Endothelial cell of umbilical vein (primary cell): ENCODE data around the gene ZNF804B. TPM values are rescaled to one million over a fixed set of nuclear protein-coding genes. Genes with fewer than 3 reads are reported as not detected.

Source experiments
- BruUV-seq: library from RNA; stranded (reverse); fragments of 400-500 nt; replicated peaks from 2 replicates; lab custom pipeline; 2021; lab: Mats Ljungman, UMichigan
- CTCF ChIA-PET: fragments of 300-600, 350-600 bp; sonication (Branson Sonifier 250); formaldehyde crosslinking; loops from one replicate; lab custom pipeline; 2021; ENCODE audit warnings: antibody characterized with exemption, inconsistent platforms; lab: Charles Lee
- POLR2A ChIA-PET: fragments of 300-600, 350-600 bp; sonication (Branson Sonifier 250); formaldehyde crosslinking; loops from one replicate; lab custom pipeline; 2021; ENCODE audit warnings: antibody characterized with exemption, inconsistent platforms; lab: Charles Lee
- DNase-seq: peaks from one replicate; pipeline ENCODE4 v3.0.0-alpha.2; 2011; ENCODE audit warnings: low read depth, low spot score
- FAIRE-seq: peaks from 2 replicates; lab custom pipeline; 2011; peaks lifted over from hg19 to GRCh38; lab: Jason Lieb, UNC
- H2AFZ ChIP-seq: 2 replicates; pipeline ENCODE4 v1.6.0; 2012; ENCODE audit warnings: low read depth, low read length, control low read depth, inconsistent platforms
- H3K27ac ChIP-seq: 2 replicates; pipeline ENCODE4 v1.5.1; 2011; ENCODE audit warnings: low read depth, mild to moderate bottlenecking, control low read depth, low read length, moderate library complexity; ENCODE audit not compliant: insufficient read depth
- H3K27me3 ChIP-seq, 2 experiments: 2 replicates each; pipeline versions ENCODE4 v1.6.0 to v1.6.1; 2011; ENCODE audit warnings: low read length in 2 of 2, mixed read lengths in 1 of 2; ENCODE audit not compliant: control insufficient read depth in 2 of 2, insufficient read depth in 2 of 2
- H3K36me3 ChIP-seq, 2 experiments: 2 replicates in 1 of 2; 3 replicates in 1 of 2; pipeline ENCODE4 v1.5.1; 2011; ENCODE audit warnings: low read length in 2 of 2, mild to moderate bottlenecking in 1 of 2, moderate library complexity in 1 of 2; ENCODE audit not compliant: control insufficient read depth in 2 of 2, insufficient read depth in 2 of 2; ENCODE audit errors: extremely low read depth in 1 of 2
- H3K4me1 ChIP-seq: 3 replicates; pipeline ENCODE4 v1.5.1; 2011; ENCODE audit warnings: mild to moderate bottlenecking, low read length; ENCODE audit not compliant: control insufficient read depth, insufficient read depth; ENCODE audit errors: extremely low read depth
- H3K4me2 ChIP-seq: 2 replicates; pipeline ENCODE4 v1.6.1; 2011; ENCODE audit warnings: low read length, control low read depth, mixed read lengths; ENCODE audit not compliant: insufficient read depth
- H3K4me3 ChIP-seq, 3 experiments: fragments of 200-600 bp in 1 of 3; sonication (generic), shearing (Covaris generic) in 1 of 3; replicated peaks in 1 of 3; 2 replicates each; pipeline ENCODE4 v1.5.1; 2011 to 2016; ENCODE audit warnings: control low read depth in 3 of 3, low read length in 3 of 3, mild to moderate bottlenecking in 2 of 3, inconsistent platforms in 1 of 3, low read depth in 1 of 3, moderate library complexity in 1 of 3; ENCODE audit not compliant: insufficient read depth in 1 of 3
- H3K79me2 ChIP-seq: 2 replicates; pipeline ENCODE4 v1.6.0; 2012; ENCODE audit warnings: low read length, inconsistent platforms; ENCODE audit not compliant: control insufficient read depth, insufficient read depth
- H3K9ac ChIP-seq: replicated peaks from 2 replicates; pipeline ENCODE3; 2011; ENCODE audit warnings: low read length, control low read depth; ENCODE audit not compliant: insufficient read depth; ENCODE audit errors: extremely low read depth
- H3K9me1 ChIP-seq: replicated peaks from 3 replicates; pipeline ENCODE4 v1.6.0; 2011; ENCODE audit warnings: mild to moderate bottlenecking, low read length; ENCODE audit not compliant: control insufficient read depth, insufficient read depth; ENCODE audit errors: extremely low read depth
- H3K9me3 ChIP-seq: replicated peaks from 2 replicates; pipeline ENCODE4 v1.5.1; 2012; ENCODE audit warnings: low read length, inconsistent platforms; ENCODE audit not compliant: control insufficient read depth, insufficient read depth
- H4K20me1 ChIP-seq: replicated peaks from 2 replicates; pipeline ENCODE3; 2011; ENCODE audit warnings: mild to moderate bottlenecking, low read length; ENCODE audit not compliant: control insufficient read depth, insufficient read depth; ENCODE audit errors: extremely low read depth
- CTCF ChIP-seq, 2 donors: IDR thresholded peaks; 1 replicate in 1 of 2; 2 replicates in 1 of 2; pipeline ENCODE4 v1.5.1; 2011; ENCODE audit warnings: low read length in 2 of 2, mild to moderate bottlenecking in 2 of 2, moderate library complexity in 2 of 2, control low read depth in 1 of 2, inconsistent platforms in 1 of 2, low read depth in 1 of 2; ENCODE audit not compliant: insufficient read depth in 1 of 2; ENCODE audit errors: extremely low read depth in 1 of 2
- EZH2 ChIP-seq: IDR thresholded peaks from 2 replicates; pipeline ENCODE4 v1.6.1; 2012; ENCODE audit warnings: borderline replicate concordance, low read depth, mild to moderate bottlenecking, moderate library complexity, low read length, inconsistent platforms; ENCODE audit not compliant: severe bottlenecking
- FOS ChIP-seq: IDR thresholded peaks from 2 replicates; pipeline ENCODE4 v1.6.1; 2011; ENCODE audit warnings: mild to moderate bottlenecking, low read length, moderate library complexity, borderline replicate concordance; ENCODE audit not compliant: insufficient read depth
- GATA2 ChIP-seq: IDR thresholded peaks from 2 replicates; pipeline ENCODE4 v1.7.0; 2011; ENCODE audit warnings: low read depth, mild to moderate bottlenecking, moderate library complexity, mixed read lengths, low read length; ENCODE audit not compliant: insufficient read length, insufficient read depth
- JUN ChIP-seq: IDR thresholded peaks from 2 replicates; pipeline ENCODE4 v1.6.1; 2011; ENCODE audit warnings: borderline replicate concordance, low read depth; ENCODE audit not compliant: insufficient read length, insufficient read depth
- MYC ChIP-seq: IDR thresholded peaks from one replicate; pipeline ENCODE4 v1.6.1; 2011; ENCODE audit warnings: mild to moderate bottlenecking, low read depth, low read length
- POLR2A ChIP-seq: IDR thresholded peaks from 2 replicates; pipeline ENCODE4 v1.6.1; 2012; ENCODE audit warnings: low read depth, mild to moderate bottlenecking, control low read depth, low read length
- POLR2AphosphoS5 ChIP-seq: IDR thresholded peaks from 2 replicates; pipeline ENCODE4 v1.6.1; 2012; ENCODE audit warnings: low read depth, mild to moderate bottlenecking, control low read depth, low read length, moderate library complexity; ENCODE audit not compliant: insufficient read depth
- dilution Hi-C: fragments of 300-500 bp; cut with MboI; formaldehyde crosslinking; loops from one replicate; pipeline ENCODE4 v1.15.0; 2019; ENCODE audit warnings: low sequenced_read_pairs; ENCODE audit not compliant: extremely low pct_ligation_motif_present
- intact Hi-C: fragments of 100-400 bp; cut with micrococcal nuclease; formaldehyde crosslinking; loops from one replicate; pipeline ENCODE4 v1.10.0; 2022
- polyA plus RNA-seq, 4 experiments: library from polyadenylated mRNA; depleted of rRNA in 3 of 4; stranded (reverse) in 3 of 4; unstranded in 1 of 4; fragments of >200 nt; gene quantifications; 2 replicates each; pipeline versions ENCODE4 v1.2.1 to v1.2.3, GENCODE V29; 2011 to 2012; ENCODE audit warnings: missing spikeins in 1 of 4
- total RNA-seq: library from RNA; stranded (reverse); gene quantifications from 2 replicates; pipeline ENCODE4 v1.2.3, GENCODE V29; 2021
- TF ChIP-seq, protein P1 (sequence below): IDR thresholded peaks from 2 replicates; pipeline ENCODE4 v1.6.1; 2011; ENCODE audit not compliant: insufficient read depth, insufficient read length

Gene ZNF804B
- total and polyA plus RNA-seq, 2 donors (not counting 3 experiments of a cell fraction or from before 2014, with no cell fraction given) = not detected

- Histone ChIP-seq H2AFZ (no peak overlapping the region), H3K9me3 (no peaks in the 10 kb centered on the region), H3K9me1 (no peaks in the 10 kb centered on the region), H3K79me2 (no peaks in the 10 kb centered on the region), H3K4me2 (no peak overlapping the region), H4K20me1 (no peaks in the 10 kb centered on the region), H3K9ac (no peak overlapping the region), H3K4me1 (no peaks in the 10 kb centered on the region), H3K27ac (no peak overlapping the region), H3K36me3 (no peaks in the 10 kb centered on the region), H3K4me3 (no peak overlapping the region), H3K27me3 (no peaks in the 10 kb centered on the region)
- BruUV-seq = no TSS peak
- intact Hi-C loops (no loop called here), dilution Hi-C loops (no loop called here)
- POLR2A ChIA-PET = no interaction called here
- DNase-seq (no peak), FAIRE-seq (no peak)
- CTCF ChIA-PET = no interaction called here
- no peak for TF ChIP-seq MYC
- TF ChIP-seq, protein P1, sequence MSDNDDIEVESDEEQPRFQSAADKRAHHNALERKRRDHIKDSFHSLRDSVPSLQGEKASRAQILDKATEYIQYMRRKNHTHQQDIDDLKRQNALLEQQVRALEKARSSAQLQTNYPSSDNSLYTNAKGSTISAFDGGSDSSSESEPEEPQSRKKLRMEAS = no peak
- TF ChIP-seq POLR2A = no peak
- TF ChIP-seq EZH2 = no peak
- TF ChIP-seq POLR2AphosphoS5 = no peak
- no peak for TF ChIP-seq CTCF (IDR thresholded peaks at IDR 0.05; ENCODE audit: extremely low read depth in 1 of 2, insufficient read depth in 1 of 2, low read depth in 1 of 2, low read length in 2 of 2)
- TF ChIP-seq FOS = no peak
- TF ChIP-seq JUN = no peak
- TF ChIP-seq GATA2 = no peak
Measured at GRCh38 chr7:89077992-89078391, 318.5 kb downstream of the ZNF804B start.
